ES-I3 (cell line): ENCODE results near the gene SLC7A9.

Source experiments
- H3K36me3 ChIP-seq: 2 replicates; pipeline ENCODE4 v1.6.1; 2013; ENCODE audit warnings: mild to moderate bottlenecking, low read length, control low read depth, moderate library complexity; ENCODE audit not compliant: insufficient read depth
- H3K4me1 ChIP-seq: 2 replicates; pipeline ENCODE4 v1.6.1; 2013; ENCODE audit warnings: mild to moderate bottlenecking, control low read depth, low read length; ENCODE audit not compliant: insufficient read depth
- H3K9ac ChIP-seq: 2 replicates; pipeline ENCODE4 v1.6.1; 2013; ENCODE audit warnings: low read depth, mild to moderate bottlenecking, low read length, moderate library complexity
- H3K9me3 ChIP-seq: 2 replicates; pipeline ENCODE4 v1.6.1; 2013; ENCODE audit warnings: mild to moderate bottlenecking, low read length, moderate library complexity; ENCODE audit not compliant: control insufficient read depth, insufficient read depth

SLC7A9 gene

GRCh38 chr19:32819419-32820400 is 49.9 kb downstream of the SLC7A9 start:
- Histone ChIP-seq H3K9ac (no peak overlapping the region), H3K36me3 (no peaks in the 10 kb centered on the region), H3K9me3 (no peaks in the 10 kb centered on the region), H3K4me1 (peaks cover 18% of the 10 kb centered on the region)

GRCh38 chr19:32818536-32818935 is 51.0 kb downstream of the SLC7A9 start:
- Histone ChIP-seq H3K9me3 (no peaks in the 10 kb centered on the region), H3K9ac (no peak overlapping the region), H3K4me1 (peaks cover 14% of the 10 kb centered on the region), H3K36me3 (no peaks in the 10 kb centered on the region)

- Histone ChIP-seq H3K4me1 (peaks cover 14% of the 10 kb centered on the region), H3K9me3 (no peaks in the 10 kb centered on the region), H3K36me3 (no peaks in the 10 kb centered on the region), H3K9ac (no peak overlapping the region)
Measured at GRCh38 chr19:32817569-32818476, 51.7 kb downstream of the SLC7A9 start.

GRCh38 chr19:32816555-32817099 is 52.9 kb downstream of the SLC7A9 start:
- no peaks in the 10 kb centered on the region for H3K9me3 ChIP-seq
- H3K9ac ChIP-seq, result no peak overlapping the region
- no peaks in the 10 kb centered on the region for H3K36me3 ChIP-seq
- H3K4me1 ChIP-seq, result peaks cover 14% of the 10 kb centered on the region

GRCh38 chr19:32814624-32815023 is 54.9 kb downstream of the SLC7A9 start:
- no peak overlapping the region for H3K9ac ChIP-seq
- no peaks in the 10 kb centered on the region for H3K36me3 ChIP-seq
- no peaks in the 10 kb centered on the region for H3K9me3 ChIP-seq
- peaks cover 14% of the 10 kb centered on the region for H3K4me1 ChIP-seq

- H3K9me3 ChIP-seq, result no peaks in the 10 kb centered on the region
- no peak overlapping the region for H3K9ac ChIP-seq
- H3K4me1 ChIP-seq, result peaks cover 14% of the 10 kb centered on the region
- H3K36me3 ChIP-seq, result no peaks in the 10 kb centered on the region
Measured at GRCh38 chr19:32813862-32814425, 55.6 kb downstream of the SLC7A9 start.

- Histone ChIP-seq H3K36me3 (no peaks in the 10 kb centered on the region), H3K4me1 (peaks cover 14% of the 10 kb centered on the region), H3K9me3 (no peaks in the 10 kb centered on the region), H3K9ac (no peak overlapping the region)
Measured at GRCh38 chr19:32812571-32812970, 57.0 kb downstream of the SLC7A9 start.

GRCh38 chr19:32812036-32812435 is 57.5 kb downstream of the SLC7A9 start:
- Histone ChIP-seq H3K36me3 (no peaks in the 10 kb centered on the region), H3K9me3 (no peaks in the 10 kb centered on the region), H3K9ac (no peak overlapping the region), H3K4me1 (peaks cover 10% of the 10 kb centered on the region)

GRCh38 chr19:32811151-32811550 is 58.4 kb downstream of the SLC7A9 start:
- Histone ChIP-seq H3K36me3 (no peaks in the 10 kb centered on the region), H3K9ac (no peak overlapping the region), H3K9me3 (no peaks in the 10 kb centered on the region), H3K4me1 (peaks cover 2% of the 10 kb centered on the region; the same call in 1 of the 2 replicates)

GRCh38 chr19:32810452-32810851 is 59.1 kb downstream of the SLC7A9 start:
- H3K9ac ChIP-seq, result no peak overlapping the region
- no peaks in the 10 kb centered on the region for H3K4me1 ChIP-seq
- no peaks in the 10 kb centered on the region for H3K36me3 ChIP-seq
- no peaks in the 10 kb centered on the region for H3K9me3 ChIP-seq

GRCh38 chr19:32809754-32810153 is 59.8 kb downstream of the SLC7A9 start:
- Histone ChIP-seq H3K4me1 (no peaks in the 10 kb centered on the region), H3K9ac (no peak overlapping the region), H3K9me3 (no peaks in the 10 kb centered on the region), H3K36me3 (no peaks in the 10 kb centered on the region)

GRCh38 chr19:32809254-32809653 is 60.3 kb downstream of the SLC7A9 start:
- H3K4me1 ChIP-seq, result no peaks in the 10 kb centered on the region
- no peaks in the 10 kb centered on the region for H3K9me3 ChIP-seq
- H3K9ac ChIP-seq, result no peak overlapping the region
- H3K36me3 ChIP-seq, result no peaks in the 10 kb centered on the region

- Histone ChIP-seq H3K36me3 (no peaks in the 10 kb centered on the region), H3K9ac (no peak overlapping the region), H3K4me1 (no peaks in the 10 kb centered on the region), H3K9me3 (no peaks in the 10 kb centered on the region)
Measured at GRCh38 chr19:32808236-32808635, 61.3 kb downstream of the SLC7A9 start.

GRCh38 chr19:32802840-32803239 is 66.7 kb downstream of the SLC7A9 start:
- no peaks in the 10 kb centered on the region for H3K4me1 ChIP-seq
- no peaks in the 10 kb centered on the region for H3K9me3 ChIP-seq
- no peaks in the 10 kb centered on the region for H3K36me3 ChIP-seq
- no peak overlapping the region for H3K9ac ChIP-seq
